ENCODE data around the gene CRYBB1.

The CRYBB1 gene

GRCh38 chr22:26556904-26557303 lies 60.9 kb downstream of the CRYBB1 start:
- no peak overlapping the region for H3K4me3 ChIP-seq (ENCODE audit: insufficient read depth, low read depth, low read length)

GRCh38 chr22:26555478-26555877 lies 62.3 kb downstream of the CRYBB1 start:
- Histone ChIP-seq H3K27ac (ENCODE audit: insufficient read depth, low read depth, low read length, poor library complexity, severe bottlenecking) (no peak overlapping the region), H3K4me3 (ENCODE audit: insufficient read depth, low read depth, low read length) (no peak overlapping the region)
- WGBS, 2 experiments: 89 to 91% methylated on average over 11 of the region's 11 CpGs

More at GRCh38 chr22:26556904-26557303, 60.9 kb downstream of the CRYBB1 start:
- WGBS, 2 experiments: 92 to 95% methylated on average over 5 of the region's 5 CpGs
- H3K4me1 ChIP-seq (ENCODE audit: control insufficient read depth, insufficient read depth, low read length): peaks cover 12% of the 10 kb centered on the region
- H3K27me3 ChIP-seq (ENCODE audit: control insufficient read depth, insufficient read depth, low read length, poor library complexity, severe bottlenecking): no peaks in the 10 kb centered on the region
- no peak overlapping the region for H3K27ac ChIP-seq (ENCODE audit: insufficient read depth, low read depth, low read length, poor library complexity, severe bottlenecking)
- no peaks in the 10 kb centered on the region for H3K9me3 ChIP-seq (ENCODE audit: control insufficient read depth, low read length)
- no peaks in the 10 kb centered on the region for H3K36me3 ChIP-seq (ENCODE audit: control insufficient read depth, insufficient read depth, low read length)

GRCh38 chr22:26554956-26555355 lies 62.9 kb downstream of the CRYBB1 start:
- H3K27ac ChIP-seq (ENCODE audit: insufficient read depth, low read depth, low read length, poor library complexity, severe bottlenecking): no peak overlapping the region
- H3K4me1 ChIP-seq (ENCODE audit: control insufficient read depth, insufficient read depth, low read length): peaks cover 24% of the 10 kb centered on the region
- no peaks in the 10 kb centered on the region for H3K27me3 ChIP-seq (ENCODE audit: control insufficient read depth, insufficient read depth, low read length, poor library complexity, severe bottlenecking)
- H3K9me3 ChIP-seq (ENCODE audit: control insufficient read depth, low read length): no peaks in the 10 kb centered on the region
- 46 to 47% methylated on average over 6 of the region's 6 CpGs for WGBS, 2 experiments
- H3K36me3 ChIP-seq (ENCODE audit: control insufficient read depth, insufficient read depth, low read length): no peaks in the 10 kb centered on the region
- no peak overlapping the region for H3K4me3 ChIP-seq (ENCODE audit: insufficient read depth, low read depth, low read length)

More at GRCh38 chr22:26555478-26555877, 62.3 kb downstream of the CRYBB1 start:
- Histone ChIP-seq H3K9me3 (ENCODE audit: control insufficient read depth, low read length) (no peaks in the 10 kb centered on the region), H3K27me3 (ENCODE audit: control insufficient read depth, insufficient read depth, low read length, poor library complexity, severe bottlenecking) (no peaks in the 10 kb centered on the region), H3K36me3 (ENCODE audit: control insufficient read depth, insufficient read depth, low read length) (no peaks in the 10 kb centered on the region), H3K4me1 (ENCODE audit: control insufficient read depth, insufficient read depth, low read length) (peaks cover 19% of the 10 kb centered on the region)

- Histone ChIP-seq H3K4me1 (ENCODE audit: control insufficient read depth, insufficient read depth, low read length) (peaks cover 19% of the 10 kb centered on the region), H3K27ac (ENCODE audit: insufficient read depth, low read depth, low read length, poor library complexity, severe bottlenecking) (no peak overlapping the region)
- 85 to 88% methylated on average over 6 to 7 of the region's 7 CpGs for WGBS, 2 experiments
Observed at GRCh38 chr22:26553056-26553752, 64.6 kb downstream of the CRYBB1 start.

GRCh38 chr22:26552466-26552865 lies 65.4 kb downstream of the CRYBB1 start:
- Histone ChIP-seq H3K36me3 (ENCODE audit: control insufficient read depth, insufficient read depth, low read length) (no peaks in the 10 kb centered on the region), H3K4me3 (ENCODE audit: insufficient read depth, low read depth, low read length) (no peak overlapping the region), H3K27me3 (ENCODE audit: control insufficient read depth, insufficient read depth, low read length, poor library complexity, severe bottlenecking) (no peaks in the 10 kb centered on the region), H3K9me3 (ENCODE audit: control insufficient read depth, low read length) (no peaks in the 10 kb centered on the region), H3K4me1 (ENCODE audit: control insufficient read depth, insufficient read depth, low read length) (peaks cover 16% of the 10 kb centered on the region), H3K27ac (ENCODE audit: insufficient read depth, low read depth, low read length, poor library complexity, severe bottlenecking) (no peak overlapping the region)
- 62 to 64% methylated on average over 9 to 10 of the region's 10 CpGs for WGBS, 2 experiments

More at GRCh38 chr22:26553056-26553752, 64.6 kb downstream of the CRYBB1 start:
- Histone ChIP-seq H3K4me3 (ENCODE audit: insufficient read depth, low read depth, low read length) (no peak overlapping the region), H3K27me3 (ENCODE audit: control insufficient read depth, insufficient read depth, low read length, poor library complexity, severe bottlenecking) (no peaks in the 10 kb centered on the region), H3K9me3 (ENCODE audit: control insufficient read depth, low read length) (no peaks in the 10 kb centered on the region), H3K36me3 (ENCODE audit: control insufficient read depth, insufficient read depth, low read length) (no peaks in the 10 kb centered on the region)

GRCh38 chr22:26551568-26551967 lies 66.3 kb downstream of the CRYBB1 start:
- Histone ChIP-seq H3K27me3 (ENCODE audit: control insufficient read depth, insufficient read depth, low read length, poor library complexity, severe bottlenecking) (no peaks in the 10 kb centered on the region), H3K9me3 (ENCODE audit: control insufficient read depth, low read length) (no peaks in the 10 kb centered on the region), H3K36me3 (ENCODE audit: control insufficient read depth, insufficient read depth, low read length) (no peaks in the 10 kb centered on the region), H3K4me1 (ENCODE audit: control insufficient read depth, insufficient read depth, low read length) (peaks cover 16% of the 10 kb centered on the region), H3K27ac (ENCODE audit: insufficient read depth, low read depth, low read length, poor library complexity, severe bottlenecking) (peak overlapping the region; percentile 55), H3K4me3 (ENCODE audit: insufficient read depth, low read depth, low read length) (no peak overlapping the region)
- WGBS, 2 experiments: 89 to 93% methylated on average over 2 of the region's 2 CpGs

GRCh38 chr22:26550498-26551033 lies 67.3 kb downstream of the CRYBB1 start:
- Histone ChIP-seq H3K4me1 (ENCODE audit: control insufficient read depth, insufficient read depth, low read length) (peaks cover 16% of the 10 kb centered on the region), H3K27ac (ENCODE audit: insufficient read depth, low read depth, low read length, poor library complexity, severe bottlenecking) (peak overlapping the region; percentile 77), H3K4me3 (ENCODE audit: insufficient read depth, low read depth, low read length) (no peak overlapping the region), H3K36me3 (ENCODE audit: control insufficient read depth, insufficient read depth, low read length) (no peaks in the 10 kb centered on the region), H3K9me3 (ENCODE audit: control insufficient read depth, low read length) (no peaks in the 10 kb centered on the region), H3K27me3 (ENCODE audit: control insufficient read depth, insufficient read depth, low read length, poor library complexity, severe bottlenecking) (no peaks in the 10 kb centered on the region)
- 66 to 69% methylated on average over 8 of the region's 8 CpGs for WGBS, 2 experiments

GRCh38 chr22:26549902-26550497 lies 67.8 kb downstream of the CRYBB1 start:
- Histone ChIP-seq H3K27ac (ENCODE audit: insufficient read depth, low read depth, low read length, poor library complexity, severe bottlenecking) (peak overlapping the region; percentile 77), H3K9me3 (ENCODE audit: control insufficient read depth, low read length) (no peaks in the 10 kb centered on the region), H3K4me1 (ENCODE audit: control insufficient read depth, insufficient read depth, low read length) (peaks cover 12% of the 10 kb centered on the region), H3K4me3 (ENCODE audit: insufficient read depth, low read depth, low read length) (no peak overlapping the region), H3K36me3 (ENCODE audit: control insufficient read depth, insufficient read depth, low read length) (no peaks in the 10 kb centered on the region), H3K27me3 (ENCODE audit: control insufficient read depth, insufficient read depth, low read length, poor library complexity, severe bottlenecking) (no peaks in the 10 kb centered on the region)
- WGBS, 2 experiments: 89 to 90% methylated on average over 4 of the region's 4 CpGs

Data from ectodermal cell (in vitro differentiated cells).